Ovary (tissue), 9 donors: ENCODE measurements around the gene DLL1. TPM values are rescaled to one million over a fixed set of nuclear protein-coding genes. Genes with fewer than 3 reads are reported as not detected.

Experiments used
- DNase-seq, 5 donors: peaks; one replicate each; pipeline ENCODE4 v3.0.0-alpha.2; 2019 to 2020
- H3K27ac ChIP-seq, 2 donors: fragments of 200-600 bp; one replicate each; pipeline versions ENCODE4 v1.5.1 to v1.8.0; 2019 to 2022
- H3K27me3 ChIP-seq: fragments of 200-600 bp; one replicate; pipeline ENCODE4 v1.8.0; 2022
- H3K36me3 ChIP-seq: fragments of 200-600 bp; sonication (generic); one replicate; pipeline ENCODE4 v1.5.1; 2019
- H3K4me1 ChIP-seq: one replicate; pipeline ENCODE4 v1.8.1; 2013; ENCODE audit warnings: mild to moderate bottlenecking, moderate library complexity; ENCODE audit not compliant: insufficient read depth
- H3K4me3 ChIP-seq: fragments of 200-600 bp; sonication (generic); one replicate; pipeline ENCODE4 v1.5.1; 2017
- H3K9me3 ChIP-seq, 2 donors: fragments of 200-600 bp in 1 of 2; sonication (generic) in 1 of 2; one replicate each; pipeline versions ENCODE4 v1.5.1 to v1.8.1; 2013 to 2019; ENCODE audit warnings: mild to moderate bottlenecking in 1 of 2, moderate library complexity in 1 of 2
- CTCF ChIP-seq, 3 donors: fragments of 450-650 bp in 2 of 3; fragments of 200-600 bp in 1 of 3; IDR thresholded peaks; one replicate each; pipeline versions ENCODE4 v1.5.1 to v1.8.0; 2016 to 2022; ENCODE audit warnings: antibody characterized with exemption in 3 of 3, mild to moderate bottlenecking in 1 of 3
- EP300 ChIP-seq: sonication (generic); formaldehyde crosslinking; IDR thresholded peaks from one replicate; pipeline ENCODE4 v1.6.1; 2017; ENCODE audit warnings: antibody characterized with exemption
- POLR2A ChIP-seq: fragments of 450-650 bp; IDR thresholded peaks from one replicate; pipeline ENCODE4 v1.6.1; 2017; ENCODE audit warnings: antibody characterized with exemption, mild to moderate bottlenecking, moderate library complexity
- WGBS, 3 donors: extraction: QIAGEN DNeasy Blood & Tissue Kit in 1 of 3; methylation state at CpG; one replicate each; pipeline versions ENCODE4 v1.1.5 to v1.1.7; 2013 to 2017; 5-methylcytosine and 5-hydroxymethylcytosine counted together
- intact Hi-C, 4 donors: fragments of 100-400 bp; cut with DNase I; formaldehyde crosslinking; loops; one replicate each; pipeline versions ENCODE4 v1.11.0 to v1.15.1; 2022 to 2023
- polyA plus RNA-seq, 2 donors: library from polyadenylated mRNA; stranded (reverse); fragments of 200-250 nt in 1 of 2; fragments of 350-450 nt in 1 of 2; fragmentation: Illumina TruSeq in 1 of 2; extraction: RNeasy Lipid Tissue Mini Kit (QIAGEN cat#74804) in 1 of 2; gene quantifications; one replicate each; pipeline ENCODE4 v1.2.3, GENCODE V29; 2013 to 2014
- total RNA-seq, 7 donors: library from RNA; depleted of rRNA in 2 of 7; stranded (reverse); fragments of >200 nt in 2 of 7; fragmentation: NEBNext Ultra II Directional in 3 of 7; extraction: Animal tissue kit (Norgen Biotek cat#: 25700) in 3 of 7; gene quantifications; one replicate each; pipeline versions ENCODE4 v1.1.0 to v1.2.4, GENCODE V29; 2016 to 2023
- donor health status: DM: no; HTN: no; CAD: no; lungs with moderate emphysema.
- donor health status: DM: no; HTN: no; CAD: no.
- donor health status: Bipolar disorder and iron deficiency.
- donor health status: DM: yes; HTN: yes; CAD: no.
- donor health status: DM: no; HTN: no; CAD: no.
- donor health status: DM: yes; HTN: yes; CAD: no.

The DLL1 gene
- total and polyA plus RNA-seq, 9 donors, result 0.90 to 11.5 (median 2.4) TPM

- no peaks in the 10 kb centered on the region for H3K9me3 ChIP-seq
- DNase-seq, result no peak
- H3K4me1 ChIP-seq, result peaks cover 6% of the 10 kb centered on the region
- intact Hi-C loops, result no loop called here
- H3K4me3 ChIP-seq, result no peak overlapping the region
- no peak overlapping the region for H3K27ac ChIP-seq
- H3K36me3 ChIP-seq, result no peaks in the 10 kb centered on the region
- H3K27me3 ChIP-seq, result no peaks in the 10 kb centered on the region
- WGBS, 3 donors, result 88 to 94% (median 91%) methylated on average over 2 of the region's 2 CpGs
- TF ChIP-seq CTCF (IDR thresholded peaks at IDR 0.05) (no peak), EP300 (no peak), POLR2A (no peak)
These were observed 22.0 kb upstream of the DLL1 start for GRCh38 chr6:170312876-170313275.

GRCh38 chr6:170311696-170312095 lies 20.8 kb upstream of the DLL1 start:
- Histone ChIP-seq H3K4me3 (no peak overlapping the region), H3K27ac (no peak overlapping the region), H3K36me3 (no peaks in the 10 kb centered on the region), H3K4me1 (peaks cover 14% of the 10 kb centered on the region), H3K9me3 (no peaks in the 10 kb centered on the region), H3K27me3 (no peaks in the 10 kb centered on the region)
- 80 to 87% (median 81%) methylated on average over 5 of the region's 5 CpGs for WGBS, 3 donors
- intact Hi-C loops, result no loop called here
- no peak for DNase-seq
- TF ChIP-seq EP300, result no peak
- TF ChIP-seq CTCF (IDR thresholded peaks at IDR 0.05), result no peak
- no peak for TF ChIP-seq POLR2A

GRCh38 chr6:170308761-170309160 lies 17.9 kb upstream of the DLL1 start:
- Histone ChIP-seq H3K36me3 (no peaks in the 10 kb centered on the region), H3K4me3 (no peak overlapping the region), H3K4me1 (peaks cover 18% of the 10 kb centered on the region), H3K27ac (no peak overlapping the region), H3K27me3 (no peaks in the 10 kb centered on the region), H3K9me3 (no peaks in the 10 kb centered on the region)
- TF ChIP-seq POLR2A, result no peak
- TF ChIP-seq EP300, result no peak
- TF ChIP-seq CTCF (IDR thresholded peaks at IDR 0.05), result no peak
- DNase-seq, result no peak
- WGBS, 3 donors, result 90 to 97% (median 97%) methylated on average over 1 of the region's 1 CpG
- intact Hi-C loops, result no loop called here

GRCh38 chr6:170307080-170307545 lies 16.2 kb upstream of the DLL1 start:
- 3 to 4% (median 3%) methylated on average over 15 of the region's 15 CpGs for WGBS, 3 donors
- no peaks in the 10 kb centered on the region for H3K27me3 ChIP-seq
- H3K4me1 ChIP-seq, result peaks cover 18% of the 10 kb centered on the region

More at GRCh38 chr6:170307080-170307545, 16.2 kb upstream of the DLL1 start:
- H3K9me3 ChIP-seq, result no peaks in the 10 kb centered on the region
- peak overlapping the region; percentile 92 for H3K4me3 ChIP-seq
- H3K27ac ChIP-seq, result peak overlapping the region in 1 of 2 donors; percentile 65
- no peak for TF ChIP-seq CTCF (IDR thresholded peaks at IDR 0.05)
- TF ChIP-seq POLR2A, result no peak
- TF ChIP-seq EP300, result no peak
- peak in 1 of 5 donors; percentile 48 for DNase-seq
- intact Hi-C loops, result no loop called here
- H3K36me3 ChIP-seq, result no peaks in the 10 kb centered on the region
